Upper lobe of left lung (tissue), 6 donors: ENCODE results near the gene RPA1. TPM values are rescaled to one million over a fixed set of nuclear protein-coding genes. Genes with fewer than 3 reads are reported as not detected.
A peak's percentile ranks its signal among the peaks of the same experiment; 100 is the strongest.

Experiments
- ATAC-seq, 2 donors: fragments of 200-7000 bp; cut with Tn5 transposase; one replicate each; pipeline ENCODE4 v1.9.1; 2022; ENCODE audit warnings: mild to moderate bottlenecking in 2 of 2, moderate library complexity in 2 of 2; ENCODE audit not compliant: low FRiP score in 2 of 2
- DNase-seq, 2 donors: peaks; one replicate each; pipeline ENCODE4 v3.0.0-alpha.2; 2019 to 2020
- H3K27ac ChIP-seq, 4 donors: fragments of 200-600 bp; sonication (generic); one replicate each; pipeline ENCODE4 v1.5.1; 2016 to 2019
- H3K27me3 ChIP-seq, 4 donors: fragments of 200-600 bp; sonication (generic); one replicate each; pipeline ENCODE4 v1.5.1; 2017 to 2019
- H3K36me3 ChIP-seq, 4 donors: fragments of 200-600 bp; sonication (generic); one replicate each; pipeline ENCODE4 v1.5.1; 2016 to 2019
- H3K4me1 ChIP-seq, 4 donors: fragments of 200-600 bp; sonication (generic); one replicate each; pipeline ENCODE4 v1.5.1; 2018 to 2019
- H3K4me3 ChIP-seq, 4 donors: fragments of 200-600 bp; sonication (generic); one replicate each; pipeline ENCODE4 v1.5.1; 2017 to 2019; ENCODE audit warnings: mild to moderate bottlenecking in 2 of 4, moderate library complexity in 1 of 4
- H3K9me3 ChIP-seq, 4 donors: fragments of 200-600 bp; sonication (generic); one replicate each; pipeline ENCODE4 v1.5.1; 2018 to 2019
- EP300 ChIP-seq, 4 donors: sonication (generic); formaldehyde crosslinking; IDR thresholded peaks; one replicate each; pipeline ENCODE4 v1.5.1; 2017; ENCODE audit warnings: antibody characterized with exemption in 4 of 4, control low read depth in 2 of 4
- POLR2A ChIP-seq, 4 donors: fragments of 450-650 bp; IDR thresholded peaks; one replicate each; pipeline ENCODE4 v1.5.1; 2016 to 2017; ENCODE audit warnings: antibody characterized with exemption in 4 of 4, mild to moderate bottlenecking in 2 of 4
- POLR2AphosphoS5 ChIP-seq, 2 donors: sonication (generic); formaldehyde crosslinking; IDR thresholded peaks; one replicate each; pipeline ENCODE4 v1.5.1; 2017; ENCODE audit warnings: antibody characterized with exemption in 2 of 2
- WGBS, 2 donors: methylation state at CpG; one replicate each; pipeline ENCODE4 v1.1.5; 2017 to 2018; 5-methylcytosine and 5-hydroxymethylcytosine counted together
- total RNA-seq, 6 donors: library from RNA; depleted of rRNA in 4 of 6; stranded (reverse); fragments of >200 nt in 4 of 6; gene quantifications; one replicate each; pipeline versions ENCODE4 v1.1.0 to v1.2.1, GENCODE V29; 2016 to 2021
- TF ChIP-seq, protein P1 (sequence below), 6 experiments: fragments of 450-650 bp in 4 of 6; fragments of 200-600 bp in 2 of 6; sonication (generic) in 2 of 6; IDR thresholded peaks; one replicate each; pipeline ENCODE4 v1.5.1; 2016 to 2019; ENCODE audit warnings: antibody characterized with exemption in 6 of 6
- donor health status: DM: no; HTN: no; CAD: no; lungs with moderate emphysema.
- donor health status: DM: no; HTN: yes; CAD: no; lungs with severe emphysema.

The RPA1 gene
- total RNA-seq, 6 donors from 2014 or later, result 14.1 to 82.3 (median 24.8) TPM

DNA sequence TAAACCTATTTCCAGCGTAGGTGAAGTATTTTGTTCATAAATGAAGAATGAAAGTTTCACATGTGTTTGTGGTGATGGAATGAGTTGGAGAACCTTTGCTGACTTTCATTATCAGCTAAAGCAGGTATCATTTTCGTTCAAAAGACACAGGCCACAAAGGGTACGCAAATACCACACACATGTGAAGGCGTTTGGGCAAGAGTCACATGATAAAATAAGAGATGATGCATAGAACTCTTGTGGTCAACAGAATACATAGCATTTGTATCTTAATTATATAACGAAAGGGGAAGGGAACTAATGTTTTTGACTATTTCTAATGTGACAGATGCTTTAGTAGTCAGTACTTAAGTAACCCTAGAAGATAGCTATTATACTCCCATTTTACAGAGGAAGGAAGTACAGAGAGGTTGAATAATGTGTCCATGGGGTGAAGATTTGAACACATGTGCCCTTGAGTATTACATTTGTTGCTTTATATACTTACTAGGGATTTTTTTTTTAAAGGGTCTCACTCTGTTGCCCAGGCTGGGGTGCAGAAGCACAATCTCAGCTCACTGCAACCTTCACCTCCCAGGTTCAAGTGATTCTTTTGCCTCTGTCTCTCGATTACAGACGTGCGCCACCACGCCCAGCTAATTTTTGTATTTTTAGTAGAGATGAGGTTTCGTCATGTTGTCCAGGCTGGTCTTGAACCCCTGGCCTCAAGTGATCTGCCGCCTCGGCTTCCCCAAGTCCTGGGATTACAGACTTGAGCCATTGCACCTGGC is 4.8 kb downstream of the RPA1 start:
- ATAC-seq (no peak), DNase-seq (no peak)
- H3K27ac ChIP-seq, result no peak overlapping the region
- TF ChIP-seq EP300 (IDR thresholded peaks at IDR 0.05) (no peak), POLR2A (IDR thresholded peaks at IDR 0.05) (no peak), POLR2AphosphoS5 (IDR thresholded peaks at IDR 0.05) (no peak)
- TF ChIP-seq, protein P1, sequence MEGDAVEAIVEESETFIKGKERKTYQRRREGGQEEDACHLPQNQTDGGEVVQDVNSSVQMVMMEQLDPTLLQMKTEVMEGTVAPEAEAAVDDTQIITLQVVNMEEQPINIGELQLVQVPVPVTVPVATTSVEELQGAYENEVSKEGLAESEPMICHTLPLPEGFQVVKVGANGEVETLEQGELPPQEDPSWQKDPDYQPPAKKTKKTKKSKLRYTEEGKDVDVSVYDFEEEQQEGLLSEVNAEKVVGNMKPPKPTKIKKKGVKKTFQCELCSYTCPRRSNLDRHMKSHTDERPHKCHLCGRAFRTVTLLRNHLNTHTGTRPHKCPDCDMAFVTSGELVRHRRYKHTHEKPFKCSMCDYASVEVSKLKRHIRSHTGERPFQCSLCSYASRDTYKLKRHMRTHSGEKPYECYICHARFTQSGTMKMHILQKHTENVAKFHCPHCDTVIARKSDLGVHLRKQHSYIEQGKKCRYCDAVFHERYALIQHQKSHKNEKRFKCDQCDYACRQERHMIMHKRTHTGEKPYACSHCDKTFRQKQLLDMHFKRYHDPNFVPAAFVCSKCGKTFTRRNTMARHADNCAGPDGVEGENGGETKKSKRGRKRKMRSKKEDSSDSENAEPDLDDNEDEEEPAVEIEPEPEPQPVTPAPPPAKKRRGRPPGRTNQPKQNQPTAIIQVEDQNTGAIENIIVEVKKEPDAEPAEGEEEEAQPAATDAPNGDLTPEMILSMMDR (IDR thresholded peaks at IDR 0.05), result no peak
- H3K27me3 ChIP-seq, result no peaks in the 10 kb centered on the region
- 83 to 84% methylated on average over 12 of the region's 12 CpGs for WGBS, 2 donors
- H3K4me1 ChIP-seq, result peaks cover 7 to 17% (median 11%) of the 10 kb centered on the region in 4 donors
- peaks cover 0 to 4% (median 2%) of the 10 kb centered on the region in 4 donors for H3K36me3 ChIP-seq
- H3K4me3 ChIP-seq, result no peak overlapping the region
- H3K9me3 ChIP-seq, result no peaks in the 10 kb centered on the region

DNA sequence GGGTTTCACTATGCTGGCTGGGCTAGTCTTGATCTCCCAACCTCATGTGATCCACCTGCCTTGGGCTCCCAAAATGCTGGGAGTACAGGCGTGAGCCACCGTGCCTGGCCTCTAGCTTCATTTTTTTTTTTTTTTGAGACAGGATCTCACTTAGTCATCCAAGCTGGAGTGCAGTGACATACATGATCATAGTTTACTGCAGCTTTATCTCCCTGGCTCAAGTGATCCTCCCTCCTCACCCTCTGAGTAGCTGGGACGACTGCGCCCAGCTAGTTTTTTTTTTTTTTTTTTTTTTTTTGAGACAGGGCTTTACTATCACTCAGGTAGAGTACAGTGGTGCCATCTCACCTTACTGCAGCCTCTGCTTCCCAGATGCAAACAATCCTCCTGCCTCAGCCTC is 9.7 kb downstream of the RPA1 start:
- H3K27ac ChIP-seq, result no peak overlapping the region
- TF ChIP-seq EP300 (IDR thresholded peaks at IDR 0.05) (no peak), POLR2A (IDR thresholded peaks at IDR 0.05) (no peak), POLR2AphosphoS5 (IDR thresholded peaks at IDR 0.05) (no peak)
- TF ChIP-seq, protein P1 (IDR thresholded peaks at IDR 0.05), result no peak
- no peak for ATAC-seq
- WGBS, 2 donors, result 95 to 98% methylated on average over 4 of the region's 4 CpGs
- no peaks in the 10 kb centered on the region for H3K27me3 ChIP-seq
- DNase-seq, result no peak
- peaks cover 9 to 22% (median 17%) of the 10 kb centered on the region in 4 donors for H3K36me3 ChIP-seq
- no peaks in the 10 kb centered on the region for H3K4me1 ChIP-seq
- H3K9me3 ChIP-seq, result no peaks in the 10 kb centered on the region
- no peak overlapping the region for H3K4me3 ChIP-seq

DNA sequence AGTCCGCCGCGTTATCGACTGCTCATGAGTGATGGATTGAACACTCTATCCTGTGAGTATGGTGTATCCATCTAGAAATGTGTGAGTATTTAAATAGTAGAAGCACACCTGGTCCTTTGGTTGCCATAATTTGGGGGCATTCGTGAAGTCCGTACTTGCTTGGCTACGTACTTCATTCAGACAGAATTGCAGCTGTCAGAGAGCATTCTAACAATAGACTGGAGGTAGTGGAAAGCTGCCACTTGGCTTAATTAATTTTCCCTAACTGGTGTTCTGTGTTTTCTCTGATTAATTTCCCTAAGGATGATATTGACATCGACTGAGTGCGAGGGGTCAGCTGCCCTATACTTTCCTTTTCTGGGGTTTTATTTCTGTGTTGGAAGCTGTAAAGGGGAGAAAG is 14.1 kb downstream of the RPA1 start:
- no peak overlapping the region for H3K27ac ChIP-seq
- ATAC-seq (no peak), DNase-seq (no peak)
- no peak overlapping the region for H3K4me3 ChIP-seq
- peaks cover 0 to 5% (median 0%) of the 10 kb centered on the region in 4 donors for H3K4me1 ChIP-seq
- H3K27me3 ChIP-seq, result no peaks in the 10 kb centered on the region
- TF ChIP-seq, protein P1 (IDR thresholded peaks at IDR 0.05), result no peak
- TF ChIP-seq POLR2AphosphoS5 (IDR thresholded peaks at IDR 0.05) (no peak), POLR2A (IDR thresholded peaks at IDR 0.05) (no peak), EP300 (IDR thresholded peaks at IDR 0.05) (no peak)
- peaks cover 15 to 54% (median 27%) of the 10 kb centered on the region in 4 donors for H3K36me3 ChIP-seq
- 96% methylated on average over 9 of the region's 9 CpGs for WGBS, 2 donors
- H3K9me3 ChIP-seq, result no peaks in the 10 kb centered on the region

- no peaks in the 10 kb centered on the region for H3K27me3 ChIP-seq
- H3K9me3 ChIP-seq, result no peaks in the 10 kb centered on the region
- ATAC-seq (peak in 1 of 2 donors; percentile 55), DNase-seq (peak in 1 of 2 donors; percentile 51)
- TF ChIP-seq POLR2AphosphoS5 (IDR thresholded peaks at IDR 0.05), result no peak
- H3K27ac ChIP-seq, result no peak overlapping the region
- no peak overlapping the region for H3K4me3 ChIP-seq
- H3K36me3 ChIP-seq, result peaks cover 15 to 69% (median 30%) of the 10 kb centered on the region in 4 donors
- H3K4me1 ChIP-seq, result peaks cover 0 to 5% (median 0%) of the 10 kb centered on the region in 4 donors
- 67 to 84% methylated on average over 3 of the region's 3 CpGs for WGBS, 2 donors
Measured at GRCh38 chr17:1847191-1847590, 17.4 kb downstream of the RPA1 start.

DNA sequence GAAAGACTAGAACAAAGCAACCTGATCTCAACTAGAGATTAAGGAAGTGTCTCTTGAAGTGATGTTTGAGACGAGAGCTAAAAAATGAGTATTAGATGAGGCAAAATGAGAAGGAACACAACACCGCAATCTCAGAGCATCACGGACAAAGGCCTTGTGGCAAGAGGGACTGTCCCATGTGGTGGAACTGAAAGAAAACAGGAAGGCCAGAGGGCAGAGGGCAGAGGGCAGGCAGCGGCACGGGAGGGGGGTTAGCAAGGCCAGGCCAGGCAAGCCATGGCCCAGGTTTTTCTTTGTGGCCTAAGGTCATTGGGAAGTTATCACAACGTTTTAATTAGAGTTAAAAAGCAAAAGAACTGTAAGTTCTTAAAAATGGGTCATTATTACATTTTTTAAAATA is 22.5 kb downstream of the RPA1 start:
- no peak overlapping the region for H3K27ac ChIP-seq
- H3K4me3 ChIP-seq, result no peak overlapping the region
- 78 to 81% methylated on average over 6 of the region's 6 CpGs for WGBS, 2 donors
- H3K9me3 ChIP-seq, result no peaks in the 10 kb centered on the region
- no peak for DNase-seq
- no peak for ATAC-seq
- H3K27me3 ChIP-seq, result no peaks in the 10 kb centered on the region
- TF ChIP-seq POLR2A (IDR thresholded peaks at IDR 0.05) (no peak), EP300 (IDR thresholded peaks at IDR 0.05) (no peak), POLR2AphosphoS5 (IDR thresholded peaks at IDR 0.05) (no peak)
- TF ChIP-seq, protein P1 (IDR thresholded peaks at IDR 0.05), result no peak
- H3K4me1 ChIP-seq, result peaks cover 0 to 5% (median 0%) of the 10 kb centered on the region in 4 donors
- H3K36me3 ChIP-seq, result peaks cover 4 to 60% (median 24%) of the 10 kb centered on the region in 4 donors
